ENCODE measurements around the gene RSRC1.
"Not testable (repeated sequence)": the region's sequence is repeated elsewhere in the genome, so short reads cannot be mapped to it uniquely, and the experiment has no call there.

Gene RSRC1

GRCh38 chr3:158101335-158102241 is 8.3 kb upstream of the RSRC1 start:
- no peak for DNase-seq

DNA sequence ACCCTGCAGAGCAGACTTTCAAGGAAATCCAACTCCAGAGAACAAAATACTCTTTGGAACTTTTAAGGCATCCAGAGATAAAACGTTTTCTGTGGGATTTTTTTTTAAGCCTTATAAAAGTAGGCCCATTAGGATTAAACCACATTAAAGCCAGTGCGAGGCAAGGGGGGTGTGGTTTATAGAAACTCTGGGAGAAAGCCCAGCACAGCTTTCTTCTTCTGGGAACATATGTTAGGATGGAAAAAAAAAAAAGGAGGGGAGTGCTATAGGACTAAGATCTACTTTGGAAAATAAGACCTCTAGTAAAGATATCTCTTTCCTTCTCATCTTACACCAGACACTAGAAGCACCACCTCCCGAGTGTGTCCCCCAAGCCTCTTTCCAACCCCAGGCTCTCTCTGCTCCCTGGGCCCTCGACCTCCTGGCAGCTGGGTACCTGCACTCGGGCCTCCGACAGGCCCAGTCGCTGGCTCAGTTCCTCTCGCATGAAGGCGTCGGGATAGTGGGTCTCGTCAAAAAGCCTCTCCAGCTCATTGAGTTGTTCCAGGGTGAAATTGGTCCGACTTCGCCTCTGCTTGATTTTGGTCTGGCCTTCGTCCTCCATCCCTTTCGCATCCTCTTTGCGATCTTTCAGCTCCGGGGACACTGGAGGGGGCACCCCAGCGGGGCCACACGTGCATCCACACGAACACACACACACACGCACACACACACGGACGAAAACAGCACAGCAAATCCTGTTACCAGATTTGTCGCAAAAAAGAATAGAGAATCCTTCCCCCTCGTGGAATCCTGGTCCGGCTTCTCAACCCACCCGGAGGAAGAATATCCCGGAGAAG is 7.4 kb upstream of the RSRC1 start:
- DNase-seq, result no peak

- no peak for DNase-seq
These were observed 6.6 kb upstream of the RSRC1 start for GRCh38 chr3:158103081-158103886.

GRCh38 chr3:158103887-158104327 is 6.0 kb upstream of the RSRC1 start:
- no peak for DNase-seq

DNA sequence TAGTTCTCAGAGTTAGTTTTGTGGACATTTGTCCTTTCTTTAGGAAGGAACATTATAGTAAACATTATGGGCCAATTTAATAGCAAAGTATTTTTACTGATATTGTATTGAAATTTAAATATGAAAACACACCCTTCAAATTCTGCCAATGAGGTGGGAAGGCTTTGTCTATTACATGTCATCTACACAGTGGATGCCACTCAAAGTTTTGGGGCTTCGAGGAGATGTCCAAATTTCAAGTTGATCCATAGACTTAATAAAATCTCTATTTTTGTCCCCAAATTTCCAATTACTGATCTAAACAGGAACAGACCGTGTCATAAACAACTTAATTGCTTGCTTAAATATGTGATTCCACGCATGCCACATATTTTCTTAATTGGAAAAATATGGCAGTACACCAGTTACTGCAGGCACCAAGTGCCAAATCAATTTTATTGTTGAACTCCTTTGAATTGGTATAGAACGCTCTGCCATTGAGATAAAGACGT is 5.4 kb upstream of the RSRC1 start:
- no peak for DNase-seq

DNA sequence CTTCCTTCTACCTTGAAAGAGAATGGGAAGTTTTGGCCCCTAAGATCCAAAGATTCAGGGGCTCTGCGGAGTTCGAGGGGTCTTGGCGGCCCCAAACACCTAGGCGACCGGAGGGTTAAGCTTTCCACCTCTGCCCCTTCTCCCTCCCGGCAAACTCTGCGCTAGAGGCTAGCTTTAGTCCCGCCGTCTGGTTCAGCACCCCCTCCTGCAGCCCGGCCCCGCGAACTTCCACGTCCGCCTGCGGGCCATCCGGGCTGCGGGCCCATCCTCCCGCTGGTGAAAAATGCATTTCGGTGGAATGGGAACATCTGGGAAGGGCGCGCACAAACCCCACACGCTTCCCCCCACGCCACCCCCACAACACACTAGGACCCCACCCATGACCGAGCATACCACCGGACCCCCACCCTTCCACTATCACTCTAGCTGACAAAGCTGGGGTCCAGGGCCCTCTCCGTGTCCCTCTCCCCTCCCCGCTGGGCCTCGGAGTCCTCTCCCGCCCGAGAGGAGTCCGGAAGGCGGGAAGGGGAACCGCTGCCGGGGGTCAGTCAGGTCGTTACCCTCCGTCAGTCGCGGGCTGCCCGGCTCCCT is 4.7 kb upstream of the RSRC1 start:
- no peak for DNase-seq

DNA sequence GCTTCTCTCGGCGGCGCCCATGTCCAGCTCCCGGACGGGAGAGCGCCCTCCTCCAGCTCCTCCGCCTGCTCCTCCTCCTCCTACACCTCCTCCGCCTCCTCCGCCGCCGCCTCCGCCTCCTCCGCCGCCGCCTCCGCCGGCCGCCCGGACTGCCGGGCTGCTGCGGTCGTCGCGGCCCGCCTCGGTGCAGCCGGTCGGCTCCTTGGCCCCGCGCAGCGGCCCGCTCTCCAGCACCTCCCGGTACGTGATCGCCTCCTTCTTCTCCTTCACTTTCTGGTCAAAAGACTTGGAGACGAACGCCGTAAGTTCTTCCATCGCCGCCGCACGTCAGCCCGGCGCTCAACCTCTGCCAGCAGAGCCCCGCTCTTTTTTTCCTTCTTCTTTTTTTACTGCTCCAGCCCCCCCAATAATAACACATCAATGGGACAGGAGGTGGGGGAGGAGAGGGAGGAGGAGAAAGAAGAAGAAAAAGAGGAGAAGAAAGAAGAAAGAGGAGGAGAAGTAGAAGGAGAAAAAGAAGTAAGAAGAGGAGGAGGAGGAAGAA is 4.1 kb upstream of the RSRC1 start:
- peak; percentile 33 for DNase-seq

- no peak for DNase-seq
These were observed 3.0 kb upstream of the RSRC1 start for GRCh38 chr3:158106766-158107471.

DNA sequence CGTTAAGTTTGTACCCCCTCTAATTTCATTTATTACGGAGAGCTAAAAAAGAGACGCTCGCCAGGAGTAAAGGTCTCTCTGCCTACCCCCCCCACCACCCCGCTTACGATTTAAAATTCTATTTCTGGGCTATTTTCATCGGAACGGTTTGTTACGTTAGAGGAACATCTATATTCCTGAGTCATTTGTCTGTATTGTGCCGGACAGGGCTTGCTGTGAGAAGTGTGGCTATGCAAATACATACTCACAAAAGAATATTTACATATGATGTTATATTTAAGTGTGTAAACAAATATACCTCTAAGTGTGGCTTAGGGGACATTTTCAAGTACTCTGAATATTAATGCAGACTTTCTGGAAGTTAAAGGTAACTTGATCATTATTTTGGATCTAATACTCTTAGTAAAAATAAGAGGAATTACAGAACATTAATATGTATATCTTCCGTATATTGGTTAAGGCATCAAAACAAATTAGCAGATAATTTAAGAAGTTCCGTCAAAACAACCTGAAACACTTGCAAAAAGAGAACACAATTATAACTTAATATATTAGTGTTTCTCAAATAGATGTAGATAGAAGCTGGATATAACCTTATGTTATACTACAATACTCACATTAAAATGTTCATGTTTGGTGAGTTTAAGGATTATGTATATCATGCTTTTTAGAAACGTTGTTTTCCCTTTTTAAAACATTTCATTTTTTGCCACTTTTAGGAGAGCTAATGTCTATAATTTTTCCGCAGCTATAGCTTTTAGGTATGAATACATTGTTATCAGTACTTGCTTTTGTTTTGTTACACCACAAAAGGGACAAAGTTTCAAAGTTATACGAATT is 2.1 kb upstream of the RSRC1 start:
- DNase-seq, result no peak

GRCh38 chr3:158108445-158108985 is 1.4 kb upstream of the RSRC1 start:
- no peak for DNase-seq

- DNase-seq, result no peak
These were observed 540 bp upstream of the RSRC1 start for GRCh38 chr3:158109295-158109803.

DNA sequence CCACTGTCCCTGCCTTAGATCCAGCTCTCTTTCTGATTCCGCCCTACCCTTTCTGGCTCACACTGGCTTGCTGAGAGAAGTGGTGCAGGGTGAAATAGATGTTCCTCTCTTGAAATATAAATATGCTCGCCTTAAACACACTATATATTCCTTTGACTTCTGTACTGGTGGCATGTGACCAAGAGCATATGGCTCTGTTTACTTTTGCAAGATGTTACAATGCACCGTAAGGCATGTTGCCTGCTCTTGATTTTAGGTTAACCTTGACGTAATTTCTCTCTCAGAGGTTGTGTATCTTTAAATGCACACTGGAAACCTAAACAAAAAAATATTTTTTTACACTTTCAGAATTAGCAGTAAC is 749 bp downstream of the RSRC1 start:
- DNase-seq, result no peak

DNA sequence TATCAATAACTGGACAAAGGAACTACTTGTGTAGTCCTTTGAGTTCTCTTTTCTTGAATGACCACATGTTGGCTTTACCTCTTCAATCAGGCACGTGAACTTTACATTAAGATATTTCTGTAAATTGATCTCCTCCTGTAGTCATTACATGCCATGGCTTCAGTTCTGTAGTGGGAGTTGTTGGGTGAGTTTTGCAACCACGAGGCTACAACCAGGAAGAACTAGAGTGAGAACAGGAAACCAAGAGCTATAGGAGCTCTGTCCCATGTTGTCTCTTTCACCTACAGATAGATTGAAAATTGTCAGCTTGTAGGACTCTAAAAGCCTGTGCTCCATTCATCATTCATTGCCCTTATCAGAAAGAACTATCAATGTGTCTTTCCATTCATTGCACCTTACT is 2.0 kb downstream of the RSRC1 start:
- no peak for DNase-seq

DNA sequence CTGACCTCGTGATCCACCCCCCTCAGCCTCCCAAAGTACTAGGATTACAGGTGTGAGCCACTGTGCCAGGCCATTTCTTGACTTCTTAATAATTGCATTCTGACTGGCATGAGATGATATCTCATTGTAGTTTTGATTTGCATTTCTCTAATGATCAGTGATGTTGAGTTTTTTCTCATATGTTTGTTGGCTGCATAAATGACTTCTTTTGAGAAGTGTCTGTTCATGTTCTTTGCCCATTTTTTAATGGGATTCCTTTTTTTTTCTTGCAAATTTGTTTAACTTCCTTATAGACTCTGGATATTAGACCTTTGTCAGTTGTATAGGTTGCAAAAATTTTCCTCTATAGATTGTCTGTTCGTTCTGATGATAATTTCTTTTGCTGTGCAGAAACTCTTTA is 3.7 kb downstream of the RSRC1 start:
- DNase-seq, result not testable (repeated sequence)

DNA sequence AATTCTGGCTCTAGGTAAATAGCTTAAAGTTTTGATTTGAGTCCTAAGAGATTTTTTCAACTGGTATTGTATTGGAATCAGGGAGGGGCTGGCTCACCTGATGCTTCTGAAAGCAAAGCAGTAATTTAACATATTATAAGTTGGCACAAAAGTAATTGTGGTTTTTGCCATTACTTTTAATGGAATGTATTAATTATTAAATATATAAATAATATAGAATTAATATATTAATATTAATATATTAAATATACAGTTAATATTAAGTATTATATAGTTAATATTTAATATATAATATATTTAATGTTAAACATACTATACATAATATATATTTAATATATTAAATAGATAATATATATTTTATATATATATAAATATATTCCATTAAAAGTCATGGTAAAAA is 10.4 kb downstream of the RSRC1 start:
- DNase-seq, result no peak

DNA sequence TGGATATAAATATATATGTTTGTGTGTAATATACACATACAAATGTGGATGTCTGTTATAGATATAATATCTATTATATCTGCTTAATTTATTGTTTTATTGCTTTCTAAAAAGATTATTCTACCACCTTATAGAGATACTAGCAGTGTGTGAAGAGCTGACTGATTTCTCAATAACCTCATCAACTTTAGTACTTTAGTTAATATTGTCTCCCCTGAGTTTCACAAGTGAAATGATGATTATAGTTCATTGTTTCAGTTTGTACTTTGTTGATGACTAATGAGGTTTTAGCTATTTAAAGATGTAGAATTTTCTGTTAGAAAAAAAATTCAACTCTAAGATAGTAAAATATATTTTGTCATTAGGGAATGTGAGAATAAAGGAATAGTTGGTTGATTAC is 11.4 kb downstream of the RSRC1 start:
- no peak for DNase-seq

- DNase-seq, result not testable (repeated sequence)
These were observed 12.8 kb downstream of the RSRC1 start for GRCh38 chr3:158122721-158123120.

GRCh38 chr3:158127250-158128219 is 17.6 kb downstream of the RSRC1 start:
- DNase-seq, result no peak

- no peak for DNase-seq
These were observed 18.9 kb downstream of the RSRC1 start for GRCh38 chr3:158128755-158129154.
